Immature natural killer cell (primary cell): Measurements from ENCODE around the gene C18orf63. TPM values are rescaled to one million over a fixed set of nuclear protein-coding genes. Genes with fewer than 3 reads are reported as not detected.
"Not testable (repeated sequence)": the region's sequence is repeated elsewhere in the genome, so short reads cannot be mapped to it uniquely, and the experiment has no call there.

Experiments
- DNase-seq, 3 donors: peaks; one replicate each; pipeline ENCODE4 v3.0.0; 2022; ENCODE audit warnings: mixed read lengths in 1 of 3
- H3K27ac Mint-ChIP-seq, 6 donors: one replicate each; pipeline ENCODE4 v1.8.0; 2020; ENCODE audit warnings: mixed read lengths in 6 of 6, mild to moderate bottlenecking in 5 of 6, inconsistent platforms in 4 of 6, moderate library complexity in 3 of 6
- H3K27me3 Mint-ChIP-seq, 3 donors: one replicate each; pipeline ENCODE4 v1.8.0; 2020 to 2021; ENCODE audit warnings: low read depth in 3 of 3, mild to moderate bottlenecking in 3 of 3, mixed read lengths in 3 of 3, moderate library complexity in 3 of 3, inconsistent platforms in 1 of 3
- H3K36me3 Mint-ChIP-seq, 3 donors: one replicate each; pipeline ENCODE4 v1.8.0; 2020; ENCODE audit warnings: mixed read lengths in 3 of 3, inconsistent platforms in 2 of 3, mild to moderate bottlenecking in 2 of 3
- H3K4me1 Mint-ChIP-seq, 2 donors: one replicate each; pipeline ENCODE4 v1.8.0; 2020; ENCODE audit warnings: inconsistent platforms in 2 of 2, mild to moderate bottlenecking in 2 of 2, mixed read lengths in 2 of 2, moderate library complexity in 1 of 2
- H3K4me3 Mint-ChIP-seq, 5 donors: one replicate each; pipeline ENCODE4 v1.8.0; 2020; ENCODE audit warnings: mild to moderate bottlenecking in 5 of 5, mixed read lengths in 5 of 5, inconsistent platforms in 3 of 5, moderate library complexity in 3 of 5
- H3K9me3 Mint-ChIP-seq, 6 donors: one replicate each; pipeline ENCODE4 v1.8.0; 2020; ENCODE audit warnings: mild to moderate bottlenecking in 6 of 6, mixed read lengths in 6 of 6, inconsistent platforms in 4 of 6, moderate library complexity in 3 of 6
- polyA plus RNA-seq, 3 donors: library from polyadenylated mRNA; unstranded; fragments of 300-500 nt; fragmentation: Illumina TruSeq; gene quantifications; one replicate each; pipeline ENCODE4 v1.2.3, GENCODE V29; 2021

The C18orf63 gene
- polyA plus RNA-seq, 3 donors from 2014 or later, result not detected

DNA sequence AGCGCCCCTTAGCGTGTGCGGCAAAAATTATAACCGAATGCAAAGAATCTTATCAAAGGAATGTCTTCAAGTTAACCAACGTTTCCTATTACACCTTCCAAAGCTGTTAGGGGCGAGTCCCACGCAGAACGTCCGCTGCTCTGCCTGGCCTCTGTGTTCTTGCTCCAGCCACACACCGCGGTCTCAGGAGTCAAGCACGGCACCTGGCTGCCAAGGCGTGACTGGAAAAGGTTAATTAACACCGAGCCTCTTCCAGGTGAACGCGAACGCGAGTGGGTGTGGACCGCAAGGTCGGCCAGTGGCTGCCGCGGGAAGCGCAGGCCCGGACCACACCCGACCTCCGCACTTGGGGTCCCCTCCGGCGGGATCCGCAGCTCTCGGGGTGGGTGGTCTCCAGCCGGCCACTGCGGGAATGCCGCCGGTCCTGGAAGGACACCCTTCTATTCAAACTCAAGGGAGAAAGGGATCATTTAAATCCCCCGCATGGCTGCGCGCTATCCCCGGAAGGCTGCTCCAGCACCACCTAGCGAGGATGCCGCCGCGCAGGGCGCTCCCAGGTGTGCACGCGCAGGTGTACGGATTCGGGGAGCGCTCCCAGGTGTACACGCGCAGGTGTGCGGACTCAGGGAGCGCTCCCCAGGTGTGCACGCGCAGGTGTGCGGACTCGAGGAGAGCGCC, 24.7 kb upstream of the C18orf63 start:
- Mint-ChIP-seq H3K27ac (no peak overlapping the region), H3K4me1 (peaks cover 12 to 20% of the 10 kb centered on the region in 2 donors), H3K27me3 (peaks cover 4 to 6% (median 5%) of the 10 kb centered on the region in 3 donors), H3K36me3 (peaks cover 0 to 6% (median 0%) of the 10 kb centered on the region in 3 donors), H3K9me3 (no peaks in the 10 kb centered on the region), H3K4me3 (peak overlapping the region in 3 of 5 donors; percentile 58 to 95 (median 67))
- DNase-seq, result no peak

DNA sequence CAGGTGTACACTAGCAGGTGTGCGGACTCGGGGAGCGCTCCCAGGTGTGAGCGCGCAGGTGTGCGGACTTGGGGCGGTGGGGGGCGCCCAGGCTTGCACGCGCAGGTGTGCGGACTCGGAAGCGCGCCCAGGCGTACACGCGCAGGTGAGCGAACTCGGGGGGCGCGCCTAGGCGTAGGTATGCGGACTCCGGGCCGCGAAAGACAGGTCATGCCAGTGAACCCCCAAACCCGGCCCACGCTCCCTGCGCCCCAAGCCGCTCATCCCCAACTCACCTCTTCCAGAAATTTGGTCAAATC, 24.2 kb upstream of the C18orf63 start:
- Mint-ChIP-seq H3K27ac (peak overlapping the region; percentile 86 to 94 (median 88)), H3K27me3 (peaks cover 4 to 6% (median 5%) of the 10 kb centered on the region in 3 donors), H3K4me1 (peaks cover 12 to 20% of the 10 kb centered on the region in 2 donors), H3K36me3 (peaks cover 0 to 6% (median 0%) of the 10 kb centered on the region in 3 donors), H3K9me3 (no peaks in the 10 kb centered on the region), H3K4me3 (peak overlapping the region in 1 of 5 donors; percentile 95)
- DNase-seq, result no peak

DNA sequence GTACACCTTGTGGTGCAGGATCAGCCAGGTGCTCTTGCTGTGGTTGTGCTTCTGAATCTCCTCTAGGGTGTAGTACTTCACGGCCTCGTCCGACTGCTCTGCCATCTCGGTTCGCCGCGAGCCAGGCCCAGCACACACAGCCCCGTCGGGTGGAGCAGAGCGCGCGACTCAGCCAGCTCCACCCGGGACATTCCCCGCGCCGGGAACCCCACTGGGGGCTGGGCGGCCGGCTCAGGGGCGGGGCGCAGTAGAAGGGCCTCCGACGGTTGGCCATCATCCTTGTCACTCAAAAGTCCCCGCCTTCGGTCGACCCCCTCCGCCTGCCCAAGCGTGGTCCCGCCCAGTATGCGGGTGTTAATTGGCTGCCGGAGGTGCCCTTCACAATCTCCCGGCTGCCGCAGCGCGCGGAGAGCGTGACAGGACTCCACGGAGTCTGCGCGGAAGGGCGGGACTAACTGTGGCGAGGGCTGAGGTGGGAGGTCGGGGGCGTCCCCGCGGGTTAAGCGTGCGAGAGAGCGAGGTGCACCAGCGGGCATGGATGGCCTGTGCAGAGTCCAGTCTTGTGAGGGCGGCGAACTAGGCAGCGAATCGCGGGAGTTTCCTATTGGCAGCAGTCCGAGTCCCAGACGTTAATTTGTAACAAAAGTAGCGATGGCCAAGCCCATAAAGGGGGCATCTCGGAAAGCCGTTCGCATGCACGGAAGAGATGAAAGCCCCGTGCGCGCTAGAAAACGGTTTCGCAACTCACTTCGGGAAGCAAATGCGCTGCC, 23.7 kb upstream of the C18orf63 start, which contains the start of gene CYB5A:
Gene CYB5A, minus strand, starts transcription at position 193 of the 770 bp plus-strand sequence. Its CDS starts 88 bp downstream, at position 105.
- Mint-ChIP-seq H3K36me3 (peaks cover 0 to 6% (median 0%) of the 10 kb centered on the region in 3 donors), H3K4me1 (peaks cover 12 to 20% of the 10 kb centered on the region in 2 donors), H3K27ac (peak within 1 kb of the TSS; percentile 86 to 94 (median 88)), H3K27me3 (peaks cover 4 to 6% (median 5%) of the 10 kb centered on the region in 3 donors), H3K4me3 (peak within 1 kb of the TSS in 3 of 5 donors; percentile 58 to 95 (median 67)), H3K9me3 (no peaks in the 10 kb centered on the region)
- DNase-seq, result peak; percentile 99 to 100 (median 99)

GRCh38 chr18:74292541-74292858, 23.1 kb upstream of the C18orf63 start:
- peaks cover 12 to 20% of the 10 kb centered on the region in 2 donors for H3K4me1 Mint-ChIP-seq
- H3K36me3 Mint-ChIP-seq, result peaks cover 0 to 6% (median 0%) of the 10 kb centered on the region in 3 donors
- H3K27ac Mint-ChIP-seq, result peak overlapping the region; percentile 7 to 94 (median 80)
- DNase-seq, result no peak
- H3K4me3 Mint-ChIP-seq, result peak overlapping the region in 1 of 5 donors; percentile 95
- H3K9me3 Mint-ChIP-seq, result no peaks in the 10 kb centered on the region
- peaks cover 4 to 6% (median 5%) of the 10 kb centered on the region in 3 donors for H3K27me3 Mint-ChIP-seq

- H3K36me3 Mint-ChIP-seq, result not testable (repeated sequence)
- peak overlapping the region in 2 of 6 donors; percentile 27 to 86 for H3K27ac Mint-ChIP-seq
- peaks cover 12 to 20% of the 10 kb centered on the region in 2 donors for H3K4me1 Mint-ChIP-seq
Observed at GRCh38 chr18:74292982-74293381, 22.7 kb upstream of the C18orf63 start.

GRCh38 chr18:74294526-74294925, 21.1 kb upstream of the C18orf63 start:
- H3K27me3 Mint-ChIP-seq, result peaks cover 4 to 6% (median 5%) of the 10 kb centered on the region in 3 donors
- H3K4me3 Mint-ChIP-seq, result no peak overlapping the region
- H3K9me3 Mint-ChIP-seq, result no peaks in the 10 kb centered on the region
- no peak overlapping the region for H3K27ac Mint-ChIP-seq
- no peak for DNase-seq
- no peaks in the 10 kb centered on the region for H3K36me3 Mint-ChIP-seq
- H3K4me1 Mint-ChIP-seq, result peaks cover 12 to 20% of the 10 kb centered on the region in 2 donors

More at GRCh38 chr18:74292982-74293381, 22.7 kb upstream of the C18orf63 start:
- not testable (repeated sequence) for DNase-seq, H3K27me3 Mint-ChIP-seq, H3K9me3 Mint-ChIP-seq
- peak overlapping the region in 1 of 5 donors; percentile 95 for H3K4me3 Mint-ChIP-seq

DNA sequence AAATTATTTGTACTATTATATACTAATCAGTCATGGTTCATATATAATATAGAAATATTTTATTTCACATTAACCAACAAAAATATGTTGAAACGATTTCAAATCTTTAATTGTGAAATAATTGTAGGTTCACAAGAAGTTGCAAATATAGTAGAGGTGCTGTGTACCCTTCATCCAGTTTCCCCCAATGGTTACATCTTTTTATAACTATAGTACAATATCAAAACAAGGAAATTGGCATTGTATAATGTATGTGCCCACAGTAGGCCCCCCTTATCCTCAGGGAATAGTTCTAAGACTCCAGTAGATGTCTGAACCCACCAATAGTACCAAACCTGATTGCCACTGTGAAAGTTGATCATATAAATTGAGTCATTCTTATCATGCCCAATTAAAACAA, 16.5 kb upstream of the C18orf63 start:
- H3K36me3 Mint-ChIP-seq, result no peaks in the 10 kb centered on the region
- H3K4me3 Mint-ChIP-seq, result no peak overlapping the region
- peaks cover 0 to 1% (median 0%) of the 10 kb centered on the region in 6 donors for H3K9me3 Mint-ChIP-seq
- DNase-seq, result no peak
- no peak overlapping the region for H3K27ac Mint-ChIP-seq
- H3K4me1 Mint-ChIP-seq, result no peaks in the 10 kb centered on the region
- peaks cover 1 to 9% (median 5%) of the 10 kb centered on the region in 3 donors for H3K27me3 Mint-ChIP-seq

GRCh38 chr18:74299746-74300145, 15.9 kb upstream of the C18orf63 start:
- Mint-ChIP-seq H3K4me1 (no peaks in the 10 kb centered on the region), H3K27ac (no peak overlapping the region), H3K4me3 (no peak overlapping the region), H3K9me3 (peaks cover 0 to 1% (median 0%) of the 10 kb centered on the region in 6 donors), H3K27me3 (peaks cover 1 to 9% (median 5%) of the 10 kb centered on the region in 3 donors), H3K36me3 (no peaks in the 10 kb centered on the region)
- DNase-seq, result no peak

GRCh38 chr18:74303306-74303705, 12.3 kb upstream of the C18orf63 start:
- H3K9me3 Mint-ChIP-seq, result peaks cover 0 to 1% (median 0%) of the 10 kb centered on the region in 6 donors
- H3K27me3 Mint-ChIP-seq, result peaks cover 8 to 16% (median 11%) of the 10 kb centered on the region in 3 donors
- no peak overlapping the region for H3K4me3 Mint-ChIP-seq
- H3K36me3 Mint-ChIP-seq, result no peaks in the 10 kb centered on the region
- no peaks in the 10 kb centered on the region for H3K4me1 Mint-ChIP-seq
- DNase-seq, result no peak
- H3K27ac Mint-ChIP-seq, result no peak overlapping the region

DNA sequence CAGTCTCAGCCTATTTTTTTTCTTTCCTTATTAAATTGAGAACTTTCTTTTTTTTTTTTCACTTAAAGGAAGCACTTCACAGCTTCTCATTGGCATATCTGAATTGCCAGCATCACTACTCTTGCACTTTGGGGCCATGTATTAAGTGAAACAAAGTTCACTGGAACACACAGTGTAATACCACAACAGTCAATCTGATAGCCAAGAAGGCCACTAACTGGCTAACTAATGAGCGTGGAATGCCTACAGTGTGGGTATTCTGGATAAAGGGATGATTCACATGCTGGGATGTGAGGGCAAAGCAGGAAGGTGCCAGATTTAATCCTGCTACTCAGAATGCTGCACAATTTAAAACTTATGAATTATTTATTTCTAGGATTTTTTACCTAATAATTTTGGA, 11.7 kb upstream of the C18orf63 start:
- Mint-ChIP-seq H3K27ac (no peak overlapping the region), H3K9me3 (peaks cover 0 to 1% (median 0%) of the 10 kb centered on the region in 6 donors), H3K36me3 (no peaks in the 10 kb centered on the region), H3K4me1 (no peaks in the 10 kb centered on the region), H3K27me3 (peaks cover 8 to 20% (median 11%) of the 10 kb centered on the region in 3 donors), H3K4me3 (no peak overlapping the region)
- DNase-seq, result no peak

- no peaks in the 10 kb centered on the region for H3K4me1 Mint-ChIP-seq
- H3K27me3 Mint-ChIP-seq, result peaks cover 7 to 18% (median 7%) of the 10 kb centered on the region in 3 donors
- no peak overlapping the region for H3K4me3 Mint-ChIP-seq
- H3K36me3 Mint-ChIP-seq, result no peaks in the 10 kb centered on the region
- no peak for DNase-seq
- H3K9me3 Mint-ChIP-seq, result no peaks in the 10 kb centered on the region
- no peak overlapping the region for H3K27ac Mint-ChIP-seq
Observed at GRCh38 chr18:74310411-74310810, 5.2 kb upstream of the C18orf63 start.

DNA sequence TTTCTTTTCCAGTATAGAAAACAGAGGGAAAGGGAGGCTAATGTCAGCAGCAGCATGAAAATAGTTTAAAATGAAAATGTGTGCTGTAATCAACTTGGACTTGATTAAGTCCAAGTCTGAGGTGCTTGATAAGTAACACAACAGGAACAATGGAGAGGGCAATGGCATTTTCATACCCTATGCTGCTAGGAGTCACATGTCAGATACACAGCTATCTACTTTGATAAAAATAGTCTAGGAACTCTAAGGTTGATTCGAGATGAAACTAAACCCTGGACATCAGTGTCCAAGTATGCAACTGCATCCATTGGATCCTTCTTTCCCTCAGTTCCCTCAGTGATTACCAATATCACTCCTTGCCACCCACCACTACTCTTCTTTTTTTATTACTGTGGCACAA, 4.6 kb upstream of the C18orf63 start:
- Mint-ChIP-seq H3K27me3 (peaks cover 4 to 15% (median 7%) of the 10 kb centered on the region in 3 donors), H3K9me3 (no peaks in the 10 kb centered on the region), H3K4me1 (no peaks in the 10 kb centered on the region), H3K4me3 (no peak overlapping the region), H3K36me3 (no peaks in the 10 kb centered on the region), H3K27ac (no peak overlapping the region)
- no peak for DNase-seq

DNA sequence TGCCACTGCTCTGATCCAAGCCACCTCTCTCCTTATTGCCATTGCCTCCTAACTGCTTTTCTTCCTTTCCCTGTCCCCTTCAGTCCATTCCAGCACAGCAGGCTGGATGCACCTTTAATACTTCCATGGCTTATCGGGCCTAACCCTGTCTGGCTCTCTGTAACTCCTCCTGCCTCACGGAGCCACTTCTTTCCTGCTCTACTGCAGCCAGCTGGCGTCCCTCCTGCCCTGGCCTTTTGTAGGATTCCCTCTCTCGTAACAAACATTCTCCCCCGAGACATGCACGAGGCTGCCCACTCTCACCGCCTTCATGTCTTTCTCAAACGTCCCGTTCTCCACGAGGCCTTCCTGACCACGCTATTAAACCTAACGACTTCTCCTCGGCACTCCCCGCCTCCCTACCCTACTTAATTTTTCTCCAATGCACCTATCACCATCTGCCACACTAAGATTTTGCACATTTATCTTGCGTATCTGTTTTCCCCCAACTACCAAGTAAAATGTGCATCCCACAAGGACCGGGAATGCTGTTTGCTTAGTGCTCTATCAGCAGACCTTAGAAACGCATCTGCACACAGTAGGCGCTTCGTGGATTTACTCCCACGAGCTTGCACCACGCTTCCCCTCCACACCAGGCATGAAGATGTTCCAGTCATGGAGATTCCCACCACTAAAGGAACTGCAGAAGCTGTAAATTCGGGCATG, 728 bp upstream of the C18orf63 start:
- Mint-ChIP-seq H3K27me3 (peaks cover 0 to 8% (median 0%) of the 10 kb centered on the region in 3 donors), H3K9me3 (no peaks in the 10 kb centered on the region), H3K27ac (no peak overlapping the region), H3K36me3 (no peaks in the 10 kb centered on the region), H3K4me3 (no peak overlapping the region), H3K4me1 (no peaks in the 10 kb centered on the region)
- no peak for DNase-seq
